ENCODE measurements around the gene TMEM30B.
A peak's percentile ranks its signal among the peaks of the same experiment; 100 is the strongest.

TMEM30B gene

GRCh38 chr14:61300209-61300608, 19.1 kb upstream of the TMEM30B start:
- DNase-seq (ENCODE audit: insufficient read length, low spot score) (no peak), FAIRE-seq (no peak)

- DNase-seq (ENCODE audit: insufficient read length, low spot score), result no peak
- no peak for FAIRE-seq
Observed at GRCh38 chr14:61298824-61299223, 17.7 kb upstream of the TMEM30B start.

DNA sequence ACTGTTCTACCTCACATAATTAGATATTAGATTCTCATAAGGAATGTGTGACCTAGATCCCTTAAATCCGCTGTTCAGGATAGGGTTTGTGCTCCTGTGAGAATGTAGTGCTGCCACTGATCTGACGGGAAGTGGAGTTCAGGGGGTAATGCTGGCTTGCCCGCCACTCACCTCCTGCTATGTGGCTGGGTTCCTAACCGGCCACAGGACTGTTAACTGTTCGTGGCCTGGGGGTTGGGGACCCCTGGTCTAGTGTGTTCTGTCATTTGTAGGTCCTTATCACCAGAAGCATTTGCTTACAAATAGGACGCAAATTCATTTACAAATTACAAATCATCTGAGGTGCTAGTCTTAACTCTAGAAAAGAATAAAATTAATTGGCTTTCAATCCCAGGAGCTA, 16.4 kb upstream of the TMEM30B start:
- no peak for FAIRE-seq
- DNase-seq (ENCODE audit: insufficient read length, low spot score), result no peak

DNA sequence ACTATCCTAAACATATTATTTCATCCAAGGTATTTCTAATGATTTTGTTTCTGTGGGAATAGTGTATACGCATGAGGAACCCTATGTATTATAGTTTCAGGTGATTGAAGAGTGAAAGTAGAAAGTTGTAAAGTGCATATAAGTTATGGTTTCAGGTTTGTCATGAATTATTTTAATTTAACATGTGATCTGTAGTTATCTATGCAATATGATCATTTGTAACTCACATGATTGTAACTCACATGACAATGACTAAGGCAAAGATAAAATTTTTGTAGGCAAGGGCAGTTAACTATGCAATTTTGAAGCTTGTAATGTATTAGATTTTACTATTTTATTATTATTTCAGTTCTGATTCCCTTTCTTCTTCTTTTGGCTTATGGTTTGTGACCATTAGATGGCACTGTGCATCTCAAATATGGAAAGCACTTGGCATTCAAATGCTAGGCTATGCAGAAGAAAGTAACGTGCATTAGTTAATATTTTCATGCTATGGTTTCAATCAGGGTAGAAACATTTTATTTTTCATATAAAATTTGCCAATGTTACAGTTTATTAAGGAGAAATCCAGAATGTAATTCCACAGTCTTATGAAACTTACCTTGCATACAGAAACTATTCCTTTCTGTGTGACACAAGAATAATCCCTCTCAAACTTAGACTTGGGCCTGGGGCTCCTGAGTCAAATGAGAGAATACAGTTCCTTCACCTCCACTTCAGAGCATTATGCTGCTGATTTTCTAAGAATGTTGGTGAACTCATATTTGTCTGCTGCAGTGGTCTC, 15.8 kb upstream of the TMEM30B start:
- FAIRE-seq, result no peak
- DNase-seq (ENCODE audit: insufficient read length, low spot score), result no peak

GRCh38 chr14:61296151-61296550, 15.0 kb upstream of the TMEM30B start:
- FAIRE-seq (no peak), DNase-seq (ENCODE audit: insufficient read length, low spot score) (no peak)

DNA sequence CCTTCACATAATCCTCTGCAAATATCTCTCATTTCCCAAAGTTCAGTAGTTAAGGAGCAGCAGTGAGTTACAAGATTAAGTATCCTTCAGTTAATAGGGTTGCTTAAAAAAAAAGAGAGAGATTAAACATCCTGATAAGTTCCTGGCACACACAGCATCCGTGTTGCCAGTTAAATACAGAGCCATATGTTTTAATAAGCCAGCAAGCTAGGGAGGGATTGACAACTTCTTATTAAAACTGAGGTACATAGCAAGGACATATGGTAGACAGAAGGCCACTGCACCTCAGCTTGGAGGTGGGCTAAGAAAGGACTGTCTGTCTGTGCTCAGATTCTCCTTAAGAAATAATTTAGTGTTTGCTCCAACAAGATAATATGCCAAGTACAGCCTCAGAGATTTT, 9.6 kb upstream of the TMEM30B start:
- DNase-seq (ENCODE audit: insufficient read length, low spot score) (no peak), FAIRE-seq (no peak)

DNA sequence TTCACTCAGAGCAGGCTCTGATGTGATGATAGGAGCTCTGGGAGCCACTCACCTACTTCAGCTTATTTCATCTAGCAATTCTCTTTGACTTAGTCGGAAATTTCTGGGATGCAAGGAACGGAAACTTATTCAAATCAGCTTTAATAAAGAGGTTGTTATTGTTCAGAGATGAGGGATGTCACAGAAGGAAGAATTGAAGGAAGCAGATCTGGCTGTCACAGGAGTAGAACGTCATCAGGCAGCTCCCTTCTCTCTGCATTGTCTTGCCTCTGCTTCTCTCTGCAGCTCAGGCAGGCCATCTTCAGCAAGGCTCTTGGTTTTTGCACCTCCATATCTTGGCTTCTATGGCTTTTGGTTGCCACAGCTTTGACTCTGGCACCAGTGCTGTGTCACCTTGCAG, 7.6 kb upstream of the TMEM30B start:
- DNase-seq (ENCODE audit: insufficient read length, low spot score), result no peak
- no peak for FAIRE-seq

DNA sequence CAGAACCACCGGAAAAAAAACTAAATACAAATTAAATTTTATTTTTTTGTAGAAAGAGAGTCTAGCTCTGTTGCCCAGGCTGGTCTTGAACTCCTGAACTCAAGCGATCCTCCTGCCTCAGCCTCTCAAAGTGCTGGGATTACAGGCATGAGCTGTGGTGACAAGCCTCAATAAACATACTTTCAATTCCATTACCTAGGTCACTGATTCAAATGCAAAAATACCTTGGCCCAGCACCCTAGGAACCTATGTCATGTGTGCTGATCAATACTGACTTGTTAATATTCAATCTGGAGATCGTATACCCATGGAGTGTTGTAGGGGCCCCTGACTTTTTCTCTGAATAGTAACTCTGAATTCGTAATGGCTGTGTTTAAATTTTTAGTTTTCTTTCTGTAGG, 7.1 kb upstream of the TMEM30B start:
- FAIRE-seq (no peak), DNase-seq (ENCODE audit: insufficient read length, low spot score) (no peak)

DNA sequence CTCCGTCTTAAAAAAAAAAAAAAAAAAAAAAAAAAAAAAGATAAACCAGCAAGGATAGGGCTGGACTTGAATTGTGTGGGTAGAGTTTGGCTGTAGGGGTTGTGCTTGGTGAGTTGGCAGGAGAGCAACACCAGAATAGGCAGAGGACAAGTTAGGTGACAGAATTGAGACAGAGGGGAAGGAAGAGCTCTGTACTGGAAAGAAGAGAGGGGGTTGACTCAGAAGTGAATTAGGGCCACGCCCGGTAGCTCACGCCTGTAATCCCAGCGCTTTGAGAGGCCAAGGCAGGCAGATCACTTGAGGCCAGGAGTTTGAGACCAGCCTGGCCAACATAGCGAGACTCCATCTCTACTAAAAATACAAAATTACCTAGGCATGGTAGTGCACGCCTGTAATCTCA, 6.1 kb upstream of the TMEM30B start:
- no peak for DNase-seq (ENCODE audit: insufficient read length, low spot score)
- no peak for FAIRE-seq

DNA sequence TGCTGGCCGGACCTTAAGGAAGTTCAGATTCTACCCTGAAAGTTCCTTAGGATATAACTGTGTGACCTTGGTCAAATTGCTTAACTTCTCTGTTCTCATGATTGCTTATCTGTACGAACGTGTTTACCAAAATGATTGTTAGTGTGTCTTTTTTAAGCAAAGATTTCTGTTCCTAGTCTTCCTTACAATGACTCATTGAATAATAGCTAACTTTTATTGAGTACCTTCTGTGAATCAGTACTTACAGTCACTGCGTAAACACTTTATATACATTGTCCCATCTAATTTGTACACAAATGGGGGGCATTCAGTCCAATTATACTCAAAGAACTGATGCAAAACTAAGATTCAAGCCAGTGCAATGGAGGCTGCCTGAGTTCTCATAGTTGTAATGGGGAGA, 4.2 kb upstream of the TMEM30B start:
- no peak for FAIRE-seq
- DNase-seq (ENCODE audit: insufficient read length, low spot score), result no peak

DNA sequence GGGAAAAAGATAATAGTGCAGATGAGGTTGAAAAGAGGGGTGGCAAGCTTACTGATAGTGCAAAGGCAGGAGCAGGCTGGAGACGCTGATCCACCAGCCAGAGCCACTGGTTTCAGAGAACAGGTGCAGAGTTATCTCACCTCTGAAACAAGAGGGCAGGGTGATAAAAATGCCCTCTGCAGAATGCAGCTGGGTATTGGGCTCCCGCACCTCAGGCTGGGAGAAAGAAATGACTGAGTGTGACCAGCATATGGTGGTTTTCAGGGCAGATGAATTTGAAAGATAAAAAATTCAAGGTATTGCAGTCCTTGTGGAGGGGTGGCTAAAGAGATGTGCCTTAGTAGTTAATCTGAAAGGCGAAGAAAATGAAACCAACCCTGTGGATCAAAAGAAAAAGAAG, 2.9 kb upstream of the TMEM30B start:
- FAIRE-seq (no peak), DNase-seq (ENCODE audit: insufficient read length, low spot score) (no peak)

DNA sequence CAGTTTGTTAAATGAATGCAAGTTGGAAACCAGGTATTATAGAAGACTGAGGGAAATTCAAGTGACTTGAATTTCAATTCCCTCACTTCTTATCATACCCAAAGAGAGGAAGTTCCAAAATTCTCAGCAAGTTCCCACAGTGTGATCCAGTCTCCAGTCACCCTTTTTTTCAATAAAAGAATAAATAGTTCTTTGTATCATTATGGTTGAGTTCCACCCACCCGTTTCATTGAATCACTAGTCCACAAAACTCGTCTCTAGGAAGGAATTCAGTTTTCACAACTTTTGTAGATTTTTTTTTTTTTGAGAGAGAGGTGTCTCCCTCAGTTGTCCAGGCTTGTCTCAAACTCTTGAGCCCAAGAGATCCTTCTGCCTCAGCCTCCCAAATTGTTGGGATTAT, 1.6 kb upstream of the TMEM30B start:
- no peak for FAIRE-seq
- no peak for DNase-seq (ENCODE audit: insufficient read length, low spot score)

DNA sequence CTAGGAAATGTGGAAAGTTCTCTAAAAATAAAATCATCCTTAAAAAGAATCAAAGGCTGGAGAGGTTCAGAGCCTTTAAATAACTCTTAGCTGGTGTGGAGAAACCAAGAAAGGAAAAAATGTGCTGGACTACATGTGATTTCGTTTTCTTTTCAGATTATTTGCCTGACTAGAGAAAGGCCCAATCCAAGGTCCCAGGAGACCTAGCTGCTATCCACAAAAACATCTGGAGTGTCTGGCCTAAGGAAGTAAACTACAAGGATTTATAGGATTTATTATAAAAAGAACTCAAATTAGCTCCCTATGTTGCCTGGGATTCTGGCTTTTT, 774 bp upstream of the TMEM30B start:
- DNase-seq (ENCODE audit: insufficient read length, low spot score) (no peak), FAIRE-seq (no peak)

DNA sequence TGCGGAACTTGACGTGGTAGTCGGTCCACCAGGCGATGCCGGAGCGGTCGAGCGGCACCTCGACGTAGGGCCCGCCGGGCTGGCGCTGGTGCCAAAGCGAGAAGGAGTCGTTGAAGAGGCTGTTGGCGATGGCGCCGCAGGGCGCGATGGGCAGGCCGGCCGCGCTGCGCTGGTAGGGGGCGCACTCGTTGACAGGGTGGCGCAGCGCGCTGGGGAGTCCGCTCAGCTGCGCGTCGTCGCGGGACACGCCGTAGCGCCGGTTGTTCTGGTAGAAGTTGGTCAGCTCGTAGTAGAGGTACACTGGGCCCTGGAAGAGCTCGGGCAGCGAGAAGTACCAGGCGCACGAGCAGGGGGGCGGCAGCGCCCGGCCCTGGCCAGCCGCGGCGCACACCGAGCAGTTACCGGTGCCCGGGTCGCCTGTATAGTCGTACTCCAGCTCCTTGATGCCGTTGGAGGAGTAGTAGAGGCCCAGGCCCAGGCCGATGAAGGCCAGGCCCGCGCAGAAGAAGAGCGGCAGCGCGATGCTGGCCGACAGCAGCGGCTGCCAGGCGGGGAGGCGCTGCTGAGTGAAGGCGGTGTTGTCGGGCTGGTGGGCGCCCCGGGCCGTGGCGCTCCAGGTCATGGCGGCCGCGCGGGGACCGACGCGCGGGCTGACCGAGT, 482 bp downstream of the TMEM30B start:
- FAIRE-seq (no peak), DNase-seq (ENCODE audit: insufficient read length, low spot score) (no peak)

- FAIRE-seq, result no peak
- DNase-seq (ENCODE audit: insufficient read length, low spot score), result no peak
Observed at GRCh38 chr14:61280092-61280525, 1.0 kb downstream of the TMEM30B start.

DNA sequence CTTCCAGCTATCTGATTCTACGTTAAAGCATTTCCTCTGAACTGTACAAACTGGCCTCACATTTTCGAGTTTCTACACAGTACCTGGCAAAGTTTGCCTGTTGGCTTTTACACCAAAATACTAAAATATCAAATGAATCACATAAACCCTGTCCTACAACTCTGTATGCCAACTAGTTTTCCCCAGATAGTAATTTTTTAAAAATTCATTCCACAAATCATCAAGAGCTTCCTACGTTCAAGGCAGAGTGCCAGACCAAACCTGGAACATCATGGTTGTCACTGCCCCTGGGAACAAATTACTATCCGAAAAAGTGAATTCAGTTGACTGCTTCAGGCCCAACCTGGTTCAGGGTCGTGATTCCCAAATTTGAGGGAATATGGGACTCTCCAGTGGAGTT, 2.1 kb downstream of the TMEM30B start:
- FAIRE-seq, result no peak

GRCh38 chr14:61277784-61278183, 3.4 kb downstream of the TMEM30B start:
- no peak for FAIRE-seq

More for the DNA sequence above, 2.1 kb downstream of the TMEM30B start:
- no peak for DNase-seq (ENCODE audit: insufficient read length, low spot score)

DNA sequence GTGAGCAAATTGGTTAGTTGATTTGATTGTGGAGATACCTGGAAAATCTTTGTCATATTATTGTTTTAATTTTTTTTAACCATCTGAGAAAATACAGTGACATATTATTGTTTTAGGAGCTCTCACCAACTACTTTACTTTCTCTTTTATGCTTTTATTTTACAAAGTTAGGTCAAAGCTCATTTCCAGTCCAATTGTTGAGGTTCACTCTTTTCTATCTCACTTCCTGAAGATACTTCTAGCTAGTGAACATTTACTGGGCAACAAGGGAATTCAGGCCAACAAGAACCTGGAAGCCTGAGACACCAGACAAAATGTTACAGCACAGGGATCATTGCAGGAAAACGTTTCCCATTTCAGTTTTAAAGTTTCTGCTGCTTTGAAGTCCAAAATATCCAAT, 3.9 kb downstream of the TMEM30B start:
- peak; percentile 40 for FAIRE-seq
- no peak for DNase-seq (ENCODE audit: insufficient read length, low spot score)

More at GRCh38 chr14:61277784-61278183, 3.4 kb downstream of the TMEM30B start:
- no peak for DNase-seq (ENCODE audit: insufficient read length, low spot score)

DNA sequence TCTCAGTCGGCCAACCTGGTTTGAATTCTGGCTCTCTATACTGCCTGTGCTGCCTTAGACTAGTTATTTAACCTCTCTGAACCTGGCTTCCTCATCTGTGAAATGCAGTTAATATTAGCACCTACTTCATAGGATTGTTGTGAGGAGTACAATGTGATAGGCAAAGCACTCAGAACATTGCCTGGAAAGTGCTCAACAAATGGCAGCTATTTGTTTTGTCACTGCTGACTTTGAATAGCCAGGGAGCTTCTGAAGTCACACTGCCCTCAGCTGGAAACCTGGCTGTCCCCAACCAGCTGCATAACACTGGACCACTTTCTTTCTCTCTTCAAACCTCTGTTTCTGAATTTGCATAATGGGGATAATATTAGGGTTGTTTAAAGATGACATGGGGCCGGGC, 9.6 kb downstream of the TMEM30B start:
- DNase-seq (ENCODE audit: insufficient read length, low spot score) (no peak), FAIRE-seq (no peak)

GRCh38 chr14:61270714-61271113, 10.4 kb downstream of the TMEM30B start:
- no peak for DNase-seq (ENCODE audit: insufficient read length, low spot score)
- no peak for FAIRE-seq

- FAIRE-seq (peak; percentile 91), DNase-seq (ENCODE audit: insufficient read length, low spot score) (peak; percentile 46)
Observed at GRCh38 chr14:61269321-61270083, 11.6 kb downstream of the TMEM30B start.

- no peak for FAIRE-seq
- DNase-seq (ENCODE audit: insufficient read length, low spot score), result no peak
Observed at GRCh38 chr14:61268812-61269211, 12.3 kb downstream of the TMEM30B start.
